GM23248 (cell line): ENCODE results near the gene CHST12. TPM values are rescaled to one million over a fixed set of nuclear protein-coding genes. Genes with fewer than 3 reads are reported as not detected.

Experiments
- DNase-seq: peaks from one replicate; pipeline ENCODE4 v3.0.0-alpha.2; 2015
- H2AFZ ChIP-seq: fragments of 200-600 bp; sonication (generic); 2 replicates; pipeline ENCODE4 v1.6.1; 2016; ENCODE audit warnings: antibody characterized with exemption
- H3F3A ChIP-seq: fragments of 200-600 bp; sonication (generic); 2 replicates; pipeline ENCODE4 v1.6.1; 2016; ENCODE audit warnings: mild to moderate bottlenecking, antibody characterized with exemption, mixed run types; ENCODE audit not compliant: insufficient read depth
- H3K27ac ChIP-seq: fragments of 200-600 bp; sonication (generic); 2 replicates; pipeline ENCODE4 v1.5.1; 2016; ENCODE audit warnings: mild to moderate bottlenecking
- H3K27me3 ChIP-seq: fragments of 200-600 bp; sonication (generic); replicated peaks from 2 replicates; pipeline ENCODE4 v1.6.1; 2016; ENCODE audit warnings: mild to moderate bottlenecking; ENCODE audit not compliant: insufficient read depth
- H3K36me3 ChIP-seq: fragments of 200-600 bp; sonication (generic); 2 replicates; pipeline ENCODE4 v1.6.1; 2016; ENCODE audit warnings: low read depth, mild to moderate bottlenecking
- H3K4me1 ChIP-seq: fragments of 200-600 bp; sonication (generic); 2 replicates; pipeline ENCODE4 v1.6.1; 2016; ENCODE audit warnings: mild to moderate bottlenecking; ENCODE audit not compliant: insufficient read depth
- H3K4me2 ChIP-seq: fragments of 200-600 bp; sonication (generic); one replicate; pipeline ENCODE4 v1.6.1; 2016; ENCODE audit warnings: mild to moderate bottlenecking; ENCODE audit not compliant: unreplicated experiment
- H3K4me3 ChIP-seq: fragments of 200-600 bp; sonication (generic); 2 replicates; pipeline ENCODE4 v1.5.1; 2016; ENCODE audit warnings: mild to moderate bottlenecking
- H3K79me2 ChIP-seq: fragments of 200-600 bp; sonication (generic); 2 replicates; pipeline ENCODE4 v1.6.1; 2016; ENCODE audit warnings: mild to moderate bottlenecking; ENCODE audit not compliant: insufficient read depth
- H3K9ac ChIP-seq: fragments of 200-600 bp; sonication (generic); 2 replicates; pipeline ENCODE4 v1.6.1; 2016; ENCODE audit warnings: mild to moderate bottlenecking
- H3K9me2 ChIP-seq: fragments of 200-600 bp; sonication (generic); 2 replicates; pipeline ENCODE4 v1.6.1; 2016; ENCODE audit warnings: mixed run types, mild to moderate bottlenecking, moderate library complexity; ENCODE audit not compliant: insufficient read depth
- H3K9me3 ChIP-seq: fragments of 200-600 bp; sonication (generic); one replicate; pipeline ENCODE4 v1.6.1; 2017; ENCODE audit warnings: low read depth
- H4K20me1 ChIP-seq: fragments of 200-600 bp; sonication (generic); 2 replicates; pipeline ENCODE4 v1.6.0; 2016; ENCODE audit not compliant: insufficient read depth
- EZH2 ChIP-seq: fragments of 200-600 bp; sonication (generic); IDR thresholded peaks from 2 replicates; pipeline ENCODE4 v1.6.1; 2018; ENCODE audit warnings: antibody characterized with exemption, mild to moderate bottlenecking; ENCODE audit not compliant: insufficient read depth, poor library complexity, severe bottlenecking
- EZH2phosphoT487 ChIP-seq: fragments of 200-600 bp; sonication (generic); IDR thresholded peaks from 2 replicates; pipeline ENCODE4 v1.6.1; 2018; ENCODE audit warnings: antibody characterized with exemption, moderate library complexity, mild to moderate bottlenecking, low read depth; ENCODE audit not compliant: insufficient read depth
- WGBS, 2 experiments: methylation state at CpG; one replicate each; pipeline ENCODE4 v1.1.6; 2015 to 2017; ENCODE audit warnings: low lambda C conversion rate in 2 of 2, low coverage in 1 of 2; ENCODE audit errors: missing lambda C conversion rate in 2 of 2; 5-methylcytosine and 5-hydroxymethylcytosine counted together
- in situ Hi-C: fragments of 300-500 bp; cut with MboI; formaldehyde crosslinking; loops from 2 replicates; pipeline ENCODE4 v1.15.0; 2020
- polyA plus RNA-seq: library from polyadenylated mRNA; unstranded; fragments of >200 nt; fragmentation: Nextera tagmentation; extraction: Ambion mirVana; gene quantifications from 2 replicates; pipeline ENCODE4 v1.2.1, GENCODE V29; 2016
- total RNA-seq: library from RNA; depleted of rRNA; stranded (reverse); fragments of >200 nt; shearing (Covaris generic); gene quantifications from 2 replicates; pipeline ENCODE4 v1.2.3, GENCODE V29; 2014

Gene CHST12
- total and polyA plus RNA-seq, 2 experiments from 2014 or later, result 10.6 to 33.7 TPM

DNA sequence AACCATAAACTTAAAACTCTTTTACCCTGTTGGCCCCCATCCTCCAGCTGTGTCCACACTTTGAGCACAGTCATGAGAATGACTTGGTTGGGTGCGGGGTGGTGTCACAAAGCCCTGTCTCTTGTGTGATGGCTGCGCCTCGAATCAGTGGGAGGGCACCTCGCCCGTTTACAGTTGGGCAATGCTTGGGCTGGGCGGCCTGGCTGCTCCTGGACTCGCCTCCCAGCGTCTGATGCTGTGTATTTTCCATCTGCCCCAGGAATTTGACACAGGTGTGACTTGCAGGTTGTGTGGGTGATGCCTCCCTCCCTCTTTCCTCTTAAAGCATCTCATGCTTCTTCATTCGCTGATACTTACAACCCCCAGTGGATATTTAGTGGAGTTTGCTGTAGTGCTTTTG, 33.7 kb downstream of the CHST12 start:
- no peak overlapping the region for H2AFZ ChIP-seq
- no peaks in the 10 kb centered on the region for H3K79me2 ChIP-seq
- H3K9ac ChIP-seq, result no peak overlapping the region
- H3K9me2 ChIP-seq, result no peaks in the 10 kb centered on the region
- no peaks in the 10 kb centered on the region for H3F3A ChIP-seq
- no peak overlapping the region for H3K4me3 ChIP-seq
- TF ChIP-seq EZH2 (no peak), EZH2phosphoT487 (no peak)
- no peak overlapping the region for H3K27ac ChIP-seq
- no peaks in the 10 kb centered on the region for H3K36me3 ChIP-seq
- in situ Hi-C loops, result no loop called here
- H3K4me2 ChIP-seq, result no peak overlapping the region
- 84 to 90% methylated on average over 8 to 9 of the region's 9 CpGs for WGBS, 2 experiments
- H4K20me1 ChIP-seq, result no peaks in the 10 kb centered on the region; the same call in 1 of the 2 replicates
- no peaks in the 10 kb centered on the region for H3K27me3 ChIP-seq
- no peaks in the 10 kb centered on the region for H3K4me1 ChIP-seq
- no peak for DNase-seq
- no peaks in the 10 kb centered on the region for H3K9me3 ChIP-seq

DNA sequence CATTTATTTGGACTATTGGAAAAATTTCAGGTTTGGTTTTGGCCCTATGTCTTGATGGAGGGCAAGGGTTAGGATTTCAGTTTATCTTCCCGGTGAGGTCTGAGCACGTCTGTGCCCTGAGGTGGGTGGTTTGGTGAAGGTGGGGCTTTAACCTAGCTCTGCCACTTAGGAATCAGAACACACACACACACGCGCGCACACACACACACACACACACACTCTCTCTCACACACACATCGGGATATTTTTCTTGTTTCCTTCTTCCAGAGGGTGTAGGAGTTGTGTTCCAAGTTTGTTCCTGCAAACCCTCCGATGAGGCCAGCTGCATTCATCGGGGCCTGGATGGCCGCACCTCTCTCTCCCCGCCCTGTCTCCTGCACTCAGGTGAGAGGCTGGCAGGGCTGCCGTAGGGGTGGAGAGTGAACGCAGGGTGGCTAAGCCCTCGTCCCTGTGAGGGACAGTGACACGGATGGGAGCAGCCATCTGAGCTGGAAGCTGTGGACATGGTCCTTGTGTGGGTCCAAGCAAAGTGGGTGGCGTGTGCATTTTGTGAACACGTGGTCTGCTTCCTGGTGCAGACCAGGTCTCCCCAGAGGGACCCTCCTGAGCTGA, 34.2 kb downstream of the CHST12 start:
- H3K27me3 ChIP-seq, result no peaks in the 10 kb centered on the region
- H3K4me3 ChIP-seq, result no peak overlapping the region
- H3K4me1 ChIP-seq, result no peaks in the 10 kb centered on the region
- H2AFZ ChIP-seq, result no peak overlapping the region
- no peaks in the 10 kb centered on the region for H3K79me2 ChIP-seq
- H3K4me2 ChIP-seq, result no peak overlapping the region
- no peak for TF ChIP-seq EZH2phosphoT487
- no peak for TF ChIP-seq EZH2
- WGBS, 2 experiments, result 61 to 62% methylated on average over 16 of the region's 16 CpGs
- H3F3A ChIP-seq, result no peaks in the 10 kb centered on the region
- no peaks in the 10 kb centered on the region for H3K9me3 ChIP-seq
- no peaks in the 10 kb centered on the region; the same call in 1 of the 2 replicates for H4K20me1 ChIP-seq
- DNase-seq, result no peak
- H3K36me3 ChIP-seq, result no peaks in the 10 kb centered on the region
- no peak overlapping the region for H3K9ac ChIP-seq
- no peak overlapping the region for H3K27ac ChIP-seq
- H3K9me2 ChIP-seq, result no peaks in the 10 kb centered on the region
- in situ Hi-C loops, result no loop called here

DNA sequence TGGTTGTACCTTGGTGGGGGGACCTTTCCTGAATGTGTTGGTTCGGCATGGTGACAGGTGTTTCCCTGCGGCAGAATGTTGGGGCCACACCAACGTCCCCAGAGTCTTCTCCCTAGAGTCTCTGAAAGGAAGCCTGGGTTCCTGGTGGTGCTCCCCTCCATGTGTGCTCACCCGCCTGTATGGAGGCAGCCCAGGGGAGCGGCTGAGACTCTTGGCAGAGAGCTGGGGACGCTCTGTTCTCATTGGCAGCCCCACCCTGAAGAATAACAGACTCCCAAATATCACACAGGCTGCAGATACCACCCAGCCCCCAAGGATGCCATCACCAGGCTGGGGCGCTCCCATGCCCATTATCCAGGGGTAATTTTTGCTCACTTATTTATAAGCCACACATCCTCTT, 34.8 kb downstream of the CHST12 start:
- H3K4me1 ChIP-seq, result no peaks in the 10 kb centered on the region
- H2AFZ ChIP-seq, result no peak overlapping the region
- H3K27ac ChIP-seq, result no peak overlapping the region
- no peaks in the 10 kb centered on the region for H3K9me3 ChIP-seq
- no peak overlapping the region for H3K9ac ChIP-seq
- no peak for DNase-seq
- no peaks in the 10 kb centered on the region for H3K27me3 ChIP-seq
- no peaks in the 10 kb centered on the region for H3K79me2 ChIP-seq
- TF ChIP-seq EZH2 (no peak), EZH2phosphoT487 (no peak)
- no peak overlapping the region for H3K4me2 ChIP-seq
- in situ Hi-C loops, result no loop called here
- no peaks in the 10 kb centered on the region; the same call in 1 of the 2 replicates for H4K20me1 ChIP-seq
- 53 to 56% methylated on average over 6 to 7 of the region's 7 CpGs for WGBS, 2 experiments
- no peaks in the 10 kb centered on the region for H3K9me2 ChIP-seq
- no peak overlapping the region for H3K4me3 ChIP-seq
- H3F3A ChIP-seq, result no peaks in the 10 kb centered on the region
- no peaks in the 10 kb centered on the region for H3K36me3 ChIP-seq

DNA sequence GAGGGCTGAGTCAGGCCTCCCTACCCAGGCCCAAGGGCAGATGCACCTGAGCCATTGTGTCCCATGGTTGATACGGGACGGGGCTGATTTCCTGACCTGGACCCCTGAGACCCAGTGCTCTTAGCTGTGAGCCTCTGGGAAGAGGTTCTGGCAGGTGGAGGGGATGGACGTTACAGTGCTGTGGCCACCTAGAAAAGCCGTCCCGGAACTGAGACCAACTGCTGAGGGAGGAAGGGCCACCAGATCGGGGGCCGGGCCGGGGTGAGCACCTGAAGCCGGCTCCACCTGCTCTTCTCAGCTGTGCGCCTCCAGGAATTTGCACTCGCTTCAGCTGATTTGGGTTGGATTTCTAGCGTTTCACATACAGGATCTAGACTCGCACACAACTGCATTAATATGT, 35.4 kb downstream of the CHST12 start:
- no peak overlapping the region for H3K4me3 ChIP-seq
- H3F3A ChIP-seq, result peaks cover 5% of the 10 kb centered on the region; the same call in 1 of the 2 replicates
- in situ Hi-C loops, result no loop called here
- no peak for DNase-seq
- H3K27me3 ChIP-seq, result no peaks in the 10 kb centered on the region
- H3K4me1 ChIP-seq, result no peaks in the 10 kb centered on the region
- H4K20me1 ChIP-seq, result no peaks in the 10 kb centered on the region; the same call in 1 of the 2 replicates
- H3K9me2 ChIP-seq, result no peaks in the 10 kb centered on the region
- WGBS, 2 experiments, result 84 to 86% methylated on average over 13 of the region's 13 CpGs
- no peaks in the 10 kb centered on the region for H3K79me2 ChIP-seq
- H3K9ac ChIP-seq, result no peak overlapping the region
- H2AFZ ChIP-seq, result no peak overlapping the region
- H3K4me2 ChIP-seq, result no peak overlapping the region
- no peaks in the 10 kb centered on the region for H3K9me3 ChIP-seq
- no peak overlapping the region for H3K27ac ChIP-seq
- no peaks in the 10 kb centered on the region for H3K36me3 ChIP-seq
- TF ChIP-seq EZH2phosphoT487 (no peak), EZH2 (no peak)
